ENCODE data around the gene HDAC6.

DNA sequence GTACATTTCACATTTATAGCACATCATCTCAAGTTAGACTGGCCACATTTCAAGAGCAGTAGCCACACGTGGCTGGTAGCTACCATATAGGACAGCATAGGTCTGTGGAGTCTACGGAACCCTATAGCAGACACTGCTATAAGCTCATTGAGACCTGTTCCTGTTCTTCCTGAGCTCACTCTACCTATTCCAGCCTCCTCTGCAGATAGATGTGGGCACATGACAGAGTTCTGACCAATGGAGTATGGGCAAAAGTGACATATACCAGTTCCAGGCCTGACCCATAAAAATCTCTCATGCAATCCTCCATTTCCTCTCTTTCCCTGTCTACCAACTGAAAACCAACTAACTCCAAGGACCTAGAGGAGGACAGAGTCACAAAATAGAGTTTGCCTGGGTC, 3.5 kb upstream of the HDAC6 start:
- TF ChIP-seq, protein P1, sequence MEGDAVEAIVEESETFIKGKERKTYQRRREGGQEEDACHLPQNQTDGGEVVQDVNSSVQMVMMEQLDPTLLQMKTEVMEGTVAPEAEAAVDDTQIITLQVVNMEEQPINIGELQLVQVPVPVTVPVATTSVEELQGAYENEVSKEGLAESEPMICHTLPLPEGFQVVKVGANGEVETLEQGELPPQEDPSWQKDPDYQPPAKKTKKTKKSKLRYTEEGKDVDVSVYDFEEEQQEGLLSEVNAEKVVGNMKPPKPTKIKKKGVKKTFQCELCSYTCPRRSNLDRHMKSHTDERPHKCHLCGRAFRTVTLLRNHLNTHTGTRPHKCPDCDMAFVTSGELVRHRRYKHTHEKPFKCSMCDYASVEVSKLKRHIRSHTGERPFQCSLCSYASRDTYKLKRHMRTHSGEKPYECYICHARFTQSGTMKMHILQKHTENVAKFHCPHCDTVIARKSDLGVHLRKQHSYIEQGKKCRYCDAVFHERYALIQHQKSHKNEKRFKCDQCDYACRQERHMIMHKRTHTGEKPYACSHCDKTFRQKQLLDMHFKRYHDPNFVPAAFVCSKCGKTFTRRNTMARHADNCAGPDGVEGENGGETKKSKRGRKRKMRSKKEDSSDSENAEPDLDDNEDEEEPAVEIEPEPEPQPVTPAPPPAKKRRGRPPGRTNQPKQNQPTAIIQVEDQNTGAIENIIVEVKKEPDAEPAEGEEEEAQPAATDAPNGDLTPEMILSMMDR (IDR thresholded peaks at IDR 0.05 in 8 of 11, conservative IDR thresholded peaks at IDR 0.05 in 3 of 11): no peak
- TF ChIP-seq POLR2A (IDR thresholded peaks at IDR 0.05) (no peak), POLR2AphosphoS5 (IDR thresholded peaks at IDR 0.05) (no peak)

Measured in spleen (tissue), 7 donors.